Epithelial cell of proximal tubule (primary cell): Measurements from ENCODE around the gene TEX264. TPM values are rescaled to one million over a fixed set of nuclear protein-coding genes. Genes with fewer than 3 reads are reported as not detected.

ENCODE experiments used
- DNase-seq: peaks from one replicate; pipeline ENCODE4 v3.0.0-alpha.2; 2011; ENCODE audit warnings: low read depth
- H3K4me3 ChIP-seq: 2 replicates; pipeline ENCODE4 v1.5.1; 2011; ENCODE audit warnings: low read depth, mild to moderate bottlenecking, low read length
- CTCF ChIP-seq: conservative IDR thresholded peaks from 2 replicates; pipeline ENCODE4 v1.5.1; 2012; ENCODE audit warnings: low read depth, mild to moderate bottlenecking, low read length
- total RNA-seq: library from RNA; depleted of rRNA; stranded (reverse); fragments of >200 nt; gene quantifications from 2 replicates; pipeline ENCODE4 v1.2.3, GENCODE V29; 2015

The TEX264 gene
- total RNA-seq, 1 donor from 2014 or later, result 55.3 TPM

GRCh38 chr3:51686512-51687215, 15.6 kb downstream of the TEX264 start:
- no peak for DNase-seq
- no peak for TF ChIP-seq CTCF
- H3K4me3 ChIP-seq, result no peak overlapping the region

GRCh38 chr3:51687431-51688205, 16.6 kb downstream of the TEX264 start:
- DNase-seq, result no peak
- no peak overlapping the region for H3K4me3 ChIP-seq
- no peak for TF ChIP-seq CTCF

- no peak overlapping the region for H3K4me3 ChIP-seq
- DNase-seq, result no peak
- no peak for TF ChIP-seq CTCF
Measured at GRCh38 chr3:51688206-51688600, 17.2 kb downstream of the TEX264 start.

DNA sequence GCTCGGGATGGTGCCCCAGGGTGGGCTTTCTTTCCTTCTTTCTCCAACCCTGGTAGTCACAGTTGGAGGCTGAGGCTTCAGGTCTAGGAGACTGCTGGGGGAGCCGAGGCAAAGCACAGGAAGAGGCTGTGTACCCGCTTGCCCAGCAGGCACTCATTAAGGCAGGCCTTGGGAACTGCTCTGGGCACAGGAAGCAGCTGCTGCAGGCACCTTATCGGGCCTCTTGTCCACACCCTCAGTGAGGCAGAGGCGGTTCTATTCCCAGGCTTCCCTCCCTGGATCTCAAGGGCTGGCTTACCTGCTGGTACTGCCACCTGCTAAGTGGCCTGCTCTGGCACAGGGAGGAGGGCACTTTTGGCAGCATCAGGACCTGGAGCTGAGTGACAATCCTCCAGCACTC, 20.0 kb downstream of the TEX264 start:
- no peak for TF ChIP-seq CTCF
- H3K4me3 ChIP-seq, result no peak overlapping the region
- no peak for DNase-seq

- DNase-seq, result no peak
- no peak for TF ChIP-seq CTCF
- no peak overlapping the region for H3K4me3 ChIP-seq
Measured at GRCh38 chr3:51691949-51692348, 20.9 kb downstream of the TEX264 start.

- no peak for TF ChIP-seq CTCF
- no peak overlapping the region for H3K4me3 ChIP-seq
- DNase-seq, result no peak
Measured at GRCh38 chr3:51692980-51693395, 21.9 kb downstream of the TEX264 start.

DNA sequence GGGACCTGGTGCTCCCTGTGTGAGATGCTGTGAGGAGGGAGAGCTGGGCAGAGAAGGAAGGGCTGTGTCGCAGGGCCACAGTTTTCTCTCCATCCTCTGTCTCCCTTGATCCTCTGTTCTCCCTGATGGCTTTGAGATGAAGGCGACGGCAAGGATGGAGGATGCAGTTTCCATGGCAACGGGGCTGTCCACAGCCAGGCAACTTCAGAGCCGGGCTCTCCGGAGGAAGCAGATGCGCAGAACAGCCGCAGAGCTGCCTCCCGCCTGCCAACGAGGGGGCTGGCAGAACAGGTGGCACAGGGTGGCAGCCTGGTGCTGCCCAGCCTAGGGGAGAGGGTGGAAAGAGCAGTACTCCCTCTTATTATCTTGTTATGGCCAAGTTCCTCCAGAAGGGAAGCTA, 25.9 kb downstream of the TEX264 start:
- H3K4me3 ChIP-seq, result no peak overlapping the region
- no peak for DNase-seq
- no peak for TF ChIP-seq CTCF
